A549 (cell line): ENCODE measurements around the gene GRIK4.

Experiments
- BHLHE40 ChIP-seq: IDR thresholded peaks from 2 replicates; pipeline ENCODE4 v1.6.1; 2012; ENCODE audit warnings: low read depth, low read length, inconsistent platforms
- CHD4 ChIP-seq: fragments of 200-600 bp; sonication (generic); IDR thresholded peaks from 2 replicates; pipeline ENCODE4 v1.6.1; 2016; ENCODE audit warnings: antibody characterized with exemption, mild to moderate bottlenecking, borderline replicate concordance
- E2F6 ChIP-seq: IDR thresholded peaks from 2 replicates; pipeline ENCODE4 v1.6.1; 2012; ENCODE audit warnings: low read depth, borderline replicate concordance
- ESRRA ChIP-seq: fragments of 150-350 bp; IDR thresholded peaks from 2 replicates; pipeline ENCODE4 v1.6.1; 2014; ENCODE audit warnings: mild to moderate bottlenecking, low read length, borderline replicate concordance
- KDM5A ChIP-seq: fragments of 200-600 bp; sonication (generic); IDR thresholded peaks from 2 replicates; pipeline ENCODE4 v1.6.1; 2016; ENCODE audit warnings: antibody characterized with exemption, mild to moderate bottlenecking
- MAFK ChIP-seq: fragments of 450-650 bp; IDR thresholded peaks from 2 replicates; pipeline ENCODE4 v1.6.1; 2014; ENCODE audit not compliant: partially characterized antibody
- MYC ChIP-seq: IDR thresholded peaks from 2 replicates; pipeline ENCODE4 v1.6.1; 2012; ENCODE audit warnings: mild to moderate bottlenecking, inconsistent platforms, low read length, improper control_type of control experiment, borderline replicate concordance
- POLR2A ChIP-seq: IDR thresholded peaks from 2 replicates; pipeline ENCODE4 v1.6.1; 2012; ENCODE audit warnings: mild to moderate bottlenecking, low read length
- SMC3 ChIP-seq: fragments of >200 bp; sonication (Bioruptor Twin); formaldehyde crosslinking; IDR thresholded peaks from 3 replicates; pipeline ENCODE4 v1.6.1; 2018; ENCODE audit warnings: inconsistent platforms
- ZC3H11A ChIP-seq: fragments of 450-650 bp; IDR thresholded peaks from 2 replicates; pipeline ENCODE4 v1.6.1; 2014; ENCODE audit warnings: antibody characterized with exemption, mild to moderate bottlenecking
- TF ChIP-seq, protein P1 (sequence below): fragments of >200 bp; sonication (Bioruptor Twin); formaldehyde crosslinking; IDR thresholded peaks from 3 replicates; pipeline ENCODE4 v1.5.1; 2016
- TF ChIP-seq, protein P2 (sequence below): fragments of 450-650 bp; IDR thresholded peaks from 2 replicates; pipeline ENCODE4 v1.6.1; 2014; ENCODE audit warnings: antibody characterized with exemption
- TF ChIP-seq, protein P3 (sequence below): fragments of 200-600 bp; sonication (generic); IDR thresholded peaks from 2 replicates; pipeline ENCODE4 v1.6.1; 2016; ENCODE audit warnings: antibody characterized with exemption, mild to moderate bottlenecking, moderate library complexity

GRCh38 chr11:120869516-120870011, 358.0 kb downstream of the GRIK4 start:
- TF ChIP-seq ZC3H11A: no peak
- no peak for TF ChIP-seq MAFK
- TF ChIP-seq, protein P1, sequence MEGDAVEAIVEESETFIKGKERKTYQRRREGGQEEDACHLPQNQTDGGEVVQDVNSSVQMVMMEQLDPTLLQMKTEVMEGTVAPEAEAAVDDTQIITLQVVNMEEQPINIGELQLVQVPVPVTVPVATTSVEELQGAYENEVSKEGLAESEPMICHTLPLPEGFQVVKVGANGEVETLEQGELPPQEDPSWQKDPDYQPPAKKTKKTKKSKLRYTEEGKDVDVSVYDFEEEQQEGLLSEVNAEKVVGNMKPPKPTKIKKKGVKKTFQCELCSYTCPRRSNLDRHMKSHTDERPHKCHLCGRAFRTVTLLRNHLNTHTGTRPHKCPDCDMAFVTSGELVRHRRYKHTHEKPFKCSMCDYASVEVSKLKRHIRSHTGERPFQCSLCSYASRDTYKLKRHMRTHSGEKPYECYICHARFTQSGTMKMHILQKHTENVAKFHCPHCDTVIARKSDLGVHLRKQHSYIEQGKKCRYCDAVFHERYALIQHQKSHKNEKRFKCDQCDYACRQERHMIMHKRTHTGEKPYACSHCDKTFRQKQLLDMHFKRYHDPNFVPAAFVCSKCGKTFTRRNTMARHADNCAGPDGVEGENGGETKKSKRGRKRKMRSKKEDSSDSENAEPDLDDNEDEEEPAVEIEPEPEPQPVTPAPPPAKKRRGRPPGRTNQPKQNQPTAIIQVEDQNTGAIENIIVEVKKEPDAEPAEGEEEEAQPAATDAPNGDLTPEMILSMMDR: no peak
- TF ChIP-seq, protein P2, sequence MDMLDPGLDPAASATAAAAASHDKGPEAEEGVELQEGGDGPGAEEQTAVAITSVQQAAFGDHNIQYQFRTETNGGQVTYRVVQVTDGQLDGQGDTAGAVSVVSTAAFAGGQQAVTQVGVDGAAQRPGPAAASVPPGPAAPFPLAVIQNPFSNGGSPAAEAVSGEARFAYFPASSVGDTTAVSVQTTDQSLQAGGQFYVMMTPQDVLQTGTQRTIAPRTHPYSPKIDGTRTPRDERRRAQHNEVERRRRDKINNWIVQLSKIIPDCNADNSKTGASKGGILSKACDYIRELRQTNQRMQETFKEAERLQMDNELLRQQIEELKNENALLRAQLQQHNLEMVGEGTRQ: no peak
- TF ChIP-seq E2F6: no peak
- no peak for TF ChIP-seq MYC
- no peak for TF ChIP-seq POLR2A
- TF ChIP-seq, protein P3, sequence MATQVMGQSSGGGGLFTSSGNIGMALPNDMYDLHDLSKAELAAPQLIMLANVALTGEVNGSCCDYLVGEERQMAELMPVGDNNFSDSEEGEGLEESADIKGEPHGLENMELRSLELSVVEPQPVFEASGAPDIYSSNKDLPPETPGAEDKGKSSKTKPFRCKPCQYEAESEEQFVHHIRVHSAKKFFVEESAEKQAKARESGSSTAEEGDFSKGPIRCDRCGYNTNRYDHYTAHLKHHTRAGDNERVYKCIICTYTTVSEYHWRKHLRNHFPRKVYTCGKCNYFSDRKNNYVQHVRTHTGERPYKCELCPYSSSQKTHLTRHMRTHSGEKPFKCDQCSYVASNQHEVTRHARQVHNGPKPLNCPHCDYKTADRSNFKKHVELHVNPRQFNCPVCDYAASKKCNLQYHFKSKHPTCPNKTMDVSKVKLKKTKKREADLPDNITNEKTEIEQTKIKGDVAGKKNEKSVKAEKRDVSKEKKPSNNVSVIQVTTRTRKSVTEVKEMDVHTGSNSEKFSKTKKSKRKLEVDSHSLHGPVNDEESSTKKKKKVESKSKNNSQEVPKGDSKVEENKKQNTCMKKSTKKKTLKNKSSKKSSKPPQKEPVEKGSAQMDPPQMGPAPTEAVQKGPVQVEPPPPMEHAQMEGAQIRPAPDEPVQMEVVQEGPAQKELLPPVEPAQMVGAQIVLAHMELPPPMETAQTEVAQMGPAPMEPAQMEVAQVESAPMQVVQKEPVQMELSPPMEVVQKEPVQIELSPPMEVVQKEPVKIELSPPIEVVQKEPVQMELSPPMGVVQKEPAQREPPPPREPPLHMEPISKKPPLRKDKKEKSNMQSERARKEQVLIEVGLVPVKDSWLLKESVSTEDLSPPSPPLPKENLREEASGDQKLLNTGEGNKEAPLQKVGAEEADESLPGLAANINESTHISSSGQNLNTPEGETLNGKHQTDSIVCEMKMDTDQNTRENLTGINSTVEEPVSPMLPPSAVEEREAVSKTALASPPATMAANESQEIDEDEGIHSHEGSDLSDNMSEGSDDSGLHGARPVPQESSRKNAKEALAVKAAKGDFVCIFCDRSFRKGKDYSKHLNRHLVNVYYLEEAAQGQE: no peak
- no peak for TF ChIP-seq BHLHE40
- TF ChIP-seq ESRRA: no peak
- TF ChIP-seq CHD4: no peak
- no peak for TF ChIP-seq KDM5A
- no peak for TF ChIP-seq SMC3
